Hippocampal formation (tissue), 2 donors: ENCODE results near the gene ARPIN.
"Not testable (repeated sequence)": the region's sequence is repeated elsewhere in the genome, so short reads cannot be mapped to it uniquely, and the experiment has no call there.

Experiments used
- DNase-seq, 2 donors: peaks; one replicate each; lab custom pipeline; 2025; lab: John Stamatoyannopoulos, UW

Gene ARPIN

DNA sequence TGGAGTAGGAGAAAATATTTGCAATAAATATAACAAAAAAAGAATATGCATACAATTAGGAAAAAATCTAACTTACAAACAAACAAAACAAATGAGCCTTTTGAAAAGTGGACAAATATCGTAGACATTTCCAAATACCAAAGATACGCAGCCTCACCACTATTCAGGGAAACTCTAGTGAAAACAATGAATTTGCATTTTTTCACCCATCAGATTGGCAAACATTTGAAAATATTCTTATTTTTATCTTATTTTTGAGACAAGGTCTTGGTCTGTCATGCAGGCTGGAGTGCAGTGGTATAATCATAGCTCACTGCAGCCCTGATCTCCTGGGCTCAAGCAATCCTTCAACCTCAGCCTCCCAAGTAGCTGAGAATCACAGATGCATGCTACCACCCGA lies 34.4 kb downstream of the ARPIN start:
- DNase-seq = no peak

DNA sequence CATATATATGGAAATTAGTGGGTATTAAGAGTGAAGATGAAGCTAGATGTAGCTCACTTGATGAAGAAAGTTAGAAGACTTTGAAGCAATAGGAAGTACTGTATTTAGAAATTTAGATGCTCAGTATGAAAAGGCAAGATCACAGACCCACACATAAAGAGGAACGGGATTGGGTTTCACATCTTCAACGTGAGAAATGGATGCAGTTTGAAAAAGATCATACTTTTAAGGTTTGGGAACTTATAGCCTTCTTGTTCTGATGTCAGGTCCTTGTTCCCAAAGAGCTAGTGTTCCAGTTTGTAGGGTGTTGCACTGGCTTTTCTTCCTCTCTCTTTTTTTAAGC lies 35.7 kb downstream of the ARPIN start:
- DNase-seq = no peak

DNA sequence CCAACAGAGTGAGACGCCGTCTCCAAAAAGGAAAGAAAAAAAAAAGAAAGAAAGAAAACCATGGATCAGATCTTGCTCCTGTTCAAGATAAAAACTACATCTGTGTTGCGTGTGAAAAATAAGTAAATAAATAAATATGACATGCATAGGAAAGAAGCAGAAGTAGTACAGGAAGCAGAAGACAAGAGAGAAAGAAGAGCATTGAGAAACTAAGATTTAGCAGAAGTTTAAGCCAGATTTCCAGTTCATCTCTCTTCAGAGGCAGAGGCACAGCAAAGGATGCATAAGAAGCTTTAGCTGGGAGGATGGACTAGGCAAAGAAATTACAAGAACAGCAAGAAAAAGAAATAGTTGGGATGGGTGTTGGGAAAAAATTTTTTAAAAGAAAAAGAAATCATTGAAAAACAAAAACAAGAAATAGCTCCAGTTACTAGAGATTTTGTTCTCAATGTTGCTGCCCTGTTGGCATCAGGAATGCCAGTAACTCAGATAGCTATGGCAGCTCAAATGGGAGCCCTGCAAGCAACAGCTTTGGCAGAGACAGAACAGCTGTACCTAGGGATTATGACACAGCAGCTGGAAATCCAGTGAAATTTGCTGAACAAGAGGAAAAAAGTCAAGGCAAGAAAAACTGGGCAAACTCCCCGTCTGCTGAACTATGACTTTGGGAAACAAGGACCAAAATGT lies 36.2 kb downstream of the ARPIN start:
- DNase-seq = no peak

DNA sequence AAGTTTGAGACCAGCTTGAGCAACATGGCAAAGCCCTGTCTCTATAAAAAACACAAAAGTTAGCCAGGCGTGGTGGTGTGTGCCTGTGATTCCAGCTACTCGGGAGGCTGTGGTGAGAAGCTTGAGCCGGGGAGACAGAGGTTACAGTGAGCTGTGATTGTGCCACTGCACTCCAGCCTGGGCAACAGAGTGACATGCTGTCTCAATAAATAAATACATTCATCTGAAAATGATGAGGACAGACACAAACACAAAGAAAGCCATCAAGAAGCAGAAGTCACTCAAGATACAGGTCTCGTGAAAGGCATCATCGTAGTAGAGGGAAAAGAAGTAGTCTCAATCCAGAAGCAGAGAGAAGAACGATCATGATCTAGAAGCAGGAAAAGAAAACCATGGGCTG lies 37.0 kb downstream of the ARPIN start:
- no peak for DNase-seq

DNA sequence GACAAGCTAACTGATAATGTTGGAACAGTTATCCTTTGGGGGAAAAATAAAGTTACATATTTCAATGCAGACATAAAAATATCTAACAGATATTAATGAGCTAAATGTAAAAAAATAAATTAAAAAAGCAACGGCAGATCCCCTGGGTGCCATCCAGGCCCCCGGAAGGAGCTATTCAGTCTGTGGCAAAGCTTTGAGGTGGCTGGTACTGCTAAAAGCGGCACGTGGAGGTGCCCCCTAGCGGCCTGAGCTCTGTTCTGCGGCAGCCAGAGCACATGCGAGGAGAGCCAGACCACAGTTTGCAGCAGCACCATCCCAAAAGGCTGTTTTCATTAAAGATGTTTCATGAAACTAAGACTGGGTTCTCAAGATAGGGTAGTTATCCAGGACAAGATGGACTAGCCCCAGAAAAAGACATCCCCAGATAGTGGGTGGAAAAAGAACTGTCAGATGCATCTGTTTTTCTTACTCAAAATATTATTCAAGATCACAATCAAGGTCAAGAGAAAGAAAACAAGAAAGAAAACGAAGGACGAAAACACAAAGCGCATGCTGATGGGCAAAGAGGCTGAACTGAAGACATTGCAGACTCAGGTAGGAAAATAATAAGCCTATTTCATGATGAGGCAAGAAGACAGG lies 37.7 kb downstream of the ARPIN start:
- peak; percentile 55 to 56 for DNase-seq

DNA sequence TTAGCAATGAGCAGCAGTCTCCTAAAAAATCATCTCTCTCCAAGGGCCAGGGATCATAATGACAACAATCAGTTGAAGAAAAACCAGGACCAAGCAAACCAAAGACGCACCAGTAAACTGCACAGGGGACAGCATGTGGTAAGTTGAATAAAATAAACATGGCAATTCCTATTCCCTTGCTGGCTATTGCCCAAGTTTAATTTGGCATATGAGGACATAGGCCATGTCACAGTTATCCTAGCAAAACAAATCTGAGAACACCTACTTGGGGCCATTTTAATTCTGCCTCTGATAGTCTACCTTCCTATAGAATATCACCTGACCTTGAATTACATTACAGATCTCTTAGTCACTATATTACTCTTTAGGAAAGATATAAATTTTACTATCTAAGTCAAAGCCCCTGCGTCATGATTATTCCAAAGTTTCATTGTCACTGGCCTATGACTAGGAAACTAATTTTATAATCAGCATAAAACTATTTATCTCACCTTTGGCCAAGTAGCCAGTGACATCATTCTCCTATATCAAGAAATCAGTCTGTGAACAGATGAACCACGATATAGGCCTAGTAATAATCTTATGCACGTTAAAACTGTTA lies 42.0 kb downstream of the ARPIN start:
- DNase-seq = no peak

DNA sequence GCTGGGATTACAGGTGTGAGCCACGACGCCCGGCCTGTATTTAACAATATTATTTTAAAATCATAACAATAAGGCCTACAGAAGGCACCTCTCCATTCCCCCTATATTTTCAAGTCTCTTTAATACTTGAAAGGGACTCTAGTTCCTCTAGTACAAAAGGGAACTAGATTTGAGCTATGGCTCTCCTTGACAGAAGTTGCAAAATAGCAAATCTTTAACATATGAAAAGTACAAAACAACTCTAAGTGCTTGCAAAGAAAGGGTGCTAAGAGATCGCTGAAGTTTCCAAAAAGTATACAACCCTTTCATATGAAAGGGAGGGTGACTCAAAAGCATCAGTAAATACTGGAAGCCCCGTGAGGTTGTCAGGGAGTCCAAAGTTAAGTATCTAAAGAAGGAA lies 42.7 kb downstream of the ARPIN start:
- DNase-seq = no peak

DNA sequence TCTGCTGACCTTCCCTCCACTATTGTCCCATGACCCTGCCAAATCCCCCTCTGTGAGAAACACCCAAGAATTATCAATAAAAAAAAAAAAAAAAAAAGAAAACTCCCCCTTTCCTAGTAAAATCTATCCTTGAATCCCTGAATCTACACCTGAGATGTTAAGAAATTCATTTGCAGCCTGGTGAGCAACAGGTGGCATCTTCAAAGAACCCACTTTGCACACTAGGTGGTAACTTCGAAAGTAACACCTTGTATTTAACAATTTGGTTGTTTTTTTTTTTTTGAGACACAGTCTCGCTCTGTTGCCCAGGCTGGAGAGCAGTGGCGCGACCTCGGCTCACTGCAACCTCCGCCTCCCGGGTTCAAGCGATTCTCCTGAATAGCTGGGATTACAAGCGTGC lies 43.3 kb downstream of the ARPIN start:
- DNase-seq = not testable (repeated sequence)

DNA sequence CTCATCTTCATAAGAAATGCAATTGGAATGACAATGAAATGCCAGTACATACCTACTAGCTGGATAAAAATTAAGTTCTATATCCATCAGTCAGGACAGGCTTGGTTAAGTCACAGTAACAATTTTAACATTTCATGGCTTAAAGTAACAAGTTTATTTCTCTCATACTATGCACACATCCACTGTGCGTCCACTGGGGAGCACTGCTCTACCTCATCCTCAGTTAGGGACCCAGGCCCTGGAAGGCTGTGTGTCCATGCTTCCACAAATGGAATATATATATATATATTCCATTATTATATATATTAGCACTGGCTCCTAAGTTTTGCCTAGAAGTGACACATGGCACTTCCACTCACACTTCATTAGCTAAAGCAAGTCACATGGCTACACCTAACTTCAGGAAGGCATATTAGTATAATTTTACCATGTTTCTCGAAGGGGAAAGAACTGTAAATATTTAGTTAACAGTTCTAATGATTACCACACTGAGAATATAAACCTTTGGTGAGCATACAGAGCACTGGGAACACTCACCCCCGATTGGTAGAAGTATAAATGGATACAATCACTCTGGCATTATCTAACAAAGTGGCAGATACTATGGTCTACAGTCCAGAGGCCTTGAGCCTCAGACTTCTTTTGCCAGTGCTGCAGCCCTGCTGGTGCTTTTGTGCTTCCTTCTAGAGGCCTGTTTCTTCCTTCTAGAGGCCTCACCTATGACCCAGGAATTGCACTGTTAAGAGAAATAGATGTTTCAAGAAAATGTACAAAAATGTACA lies 47.6 kb downstream of the ARPIN start:
- DNase-seq = no peak

DNA sequence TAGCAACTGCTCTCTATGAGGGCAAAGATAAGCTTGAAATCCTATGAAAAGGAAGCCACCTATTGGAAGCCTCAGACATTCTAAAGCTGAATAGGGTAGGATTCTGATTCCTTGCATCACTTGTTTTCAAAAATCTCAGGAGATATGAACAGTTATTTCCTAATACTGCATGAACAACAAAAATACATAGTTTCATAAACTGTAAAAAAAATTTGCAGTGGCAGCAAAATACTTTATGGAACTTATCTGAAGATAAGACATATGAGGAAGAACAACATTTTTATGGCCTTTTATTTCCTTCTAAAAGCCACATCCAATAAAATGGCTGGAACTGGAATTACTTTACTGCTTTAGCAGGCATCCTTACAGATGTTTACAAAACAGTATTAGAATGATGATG lies 48.8 kb downstream of the ARPIN start:
- no peak for DNase-seq

DNA sequence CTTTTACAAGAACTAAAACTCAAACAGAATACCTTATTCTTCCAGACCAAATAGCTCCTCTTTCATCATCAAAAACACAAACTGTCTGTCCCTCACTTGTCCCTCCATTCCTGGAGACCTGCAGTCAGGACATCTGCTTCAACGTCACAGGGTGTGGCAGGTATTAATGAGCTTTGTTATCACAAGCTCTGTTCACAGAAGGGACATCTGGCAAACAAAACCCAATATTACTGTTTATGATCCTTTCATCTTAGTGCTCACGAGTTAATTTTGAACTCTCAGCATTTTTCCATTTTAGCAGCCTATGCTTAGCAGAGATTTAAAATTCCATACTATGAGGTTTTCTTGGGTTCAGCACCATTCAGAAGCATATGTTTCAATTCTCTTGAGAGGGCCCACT lies 51.9 kb downstream of the ARPIN start:
- no peak for DNase-seq

DNA sequence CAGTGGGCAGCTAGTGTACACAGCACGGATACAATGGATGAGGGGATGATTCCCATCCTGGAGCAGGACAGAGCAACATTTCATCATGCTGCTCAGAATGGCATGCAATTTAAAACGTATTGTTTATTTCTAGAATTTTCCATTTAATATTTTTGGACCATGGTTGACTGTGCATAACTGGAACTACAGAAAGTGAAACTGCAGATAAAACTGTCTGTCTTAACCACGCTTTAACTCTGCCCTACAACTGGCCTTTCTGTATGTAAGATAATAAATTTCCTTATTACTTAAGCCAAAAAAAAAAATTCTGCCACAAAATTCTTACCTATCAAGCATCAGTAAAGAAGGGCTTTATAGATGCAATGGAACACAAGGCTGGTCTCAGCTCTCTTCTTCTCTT lies 52.3 kb downstream of the ARPIN start:
- DNase-seq = no peak

DNA sequence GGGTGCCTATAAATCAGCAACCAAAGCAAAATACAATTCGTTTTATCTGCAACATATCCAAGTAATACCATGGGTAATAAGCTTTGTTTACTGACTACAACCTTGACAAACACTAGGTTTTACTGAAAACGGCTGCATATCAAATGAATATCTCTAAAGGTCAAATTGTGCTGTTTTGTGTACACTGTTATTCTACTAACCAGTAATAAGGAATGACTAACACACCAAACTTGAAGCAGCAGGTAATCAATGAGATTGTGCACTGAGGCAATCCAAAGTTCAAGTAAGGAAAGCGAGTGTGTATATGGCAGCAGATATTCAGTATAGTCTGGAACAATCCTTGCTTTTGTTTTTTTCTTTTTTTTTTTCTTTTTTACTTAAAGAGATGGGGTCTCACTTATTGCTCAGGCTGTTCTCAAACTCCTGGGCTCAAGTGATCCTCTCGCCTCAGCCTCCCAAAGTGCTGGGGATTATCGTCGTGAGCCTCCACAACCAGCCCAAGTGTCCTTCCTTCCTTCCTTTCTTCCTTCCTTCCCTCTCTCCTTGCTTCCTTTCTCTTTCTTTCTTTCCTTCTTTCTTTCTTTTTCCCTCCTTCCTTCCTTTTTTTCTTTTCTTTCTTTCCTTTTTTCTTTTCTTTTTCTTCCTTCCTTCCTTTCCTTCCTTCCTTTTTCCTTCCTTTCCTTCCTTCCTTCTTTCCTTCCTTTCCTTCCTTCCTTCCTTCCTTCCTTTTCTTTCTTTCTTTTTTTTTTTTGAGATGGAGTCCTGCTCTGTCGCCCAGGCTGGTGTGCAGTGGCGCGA lies 53.9 kb downstream of the ARPIN start:
- no peak for DNase-seq

DNA sequence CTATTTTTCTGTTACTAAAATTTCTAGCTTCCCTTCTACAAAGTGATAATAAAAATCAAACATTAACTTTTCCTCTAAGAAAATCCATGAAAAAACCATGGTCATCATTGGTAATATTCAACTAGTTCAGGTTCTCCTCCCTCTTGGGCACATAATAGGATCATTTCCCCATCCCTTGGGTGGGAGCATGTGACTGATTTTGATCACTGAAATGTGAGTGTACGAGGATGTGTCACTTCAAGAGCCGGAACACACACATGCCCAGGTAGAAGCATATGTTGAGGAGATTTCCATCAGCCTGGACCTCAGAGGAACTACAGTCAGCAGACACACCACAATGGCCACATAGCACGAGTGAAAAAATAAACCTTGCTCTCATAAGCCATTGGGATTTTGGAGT lies 55.1 kb downstream of the ARPIN start:
- no peak for DNase-seq

DNA sequence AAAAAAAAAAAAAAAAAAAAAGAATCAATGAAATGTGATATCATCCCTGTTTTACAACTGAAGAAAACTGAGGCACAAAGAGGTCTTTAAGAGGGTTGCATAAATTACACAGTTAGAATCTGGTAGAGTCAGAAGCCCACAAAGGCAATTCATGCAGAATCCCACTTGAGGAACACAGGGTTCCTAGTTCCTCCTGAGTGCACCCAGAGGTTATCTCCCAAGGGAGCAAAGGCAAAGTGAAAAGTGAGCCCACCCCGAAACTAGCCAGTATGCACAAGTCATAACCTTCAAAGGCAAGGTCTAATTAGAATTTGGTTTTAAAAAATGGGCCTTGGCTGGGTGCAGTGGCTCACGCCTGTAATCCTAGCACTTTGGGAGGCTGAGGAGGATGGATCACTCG lies 56.8 kb downstream of the ARPIN start:
- DNase-seq = no peak

DNA sequence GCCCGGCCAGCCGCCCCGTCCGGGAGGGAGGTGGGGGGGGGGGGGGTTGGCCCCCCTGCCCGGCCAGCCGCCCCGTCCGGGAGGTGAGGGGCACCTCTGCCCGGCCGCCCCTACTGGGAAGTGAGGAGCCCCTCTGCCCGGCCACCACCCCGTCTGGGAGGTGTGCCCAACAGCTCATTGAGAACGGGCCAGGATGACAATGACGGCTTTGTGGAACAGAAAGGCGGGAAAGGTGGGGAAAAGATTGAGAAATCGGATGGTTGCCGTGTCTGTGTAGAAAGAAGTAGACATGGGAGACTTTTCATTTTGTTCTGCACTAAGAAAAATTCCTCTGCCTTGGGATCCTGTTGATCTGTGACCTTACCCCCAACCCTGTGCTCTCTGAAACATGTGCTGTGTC lies 57.9 kb downstream of the ARPIN start:
- DNase-seq = not testable (repeated sequence)

DNA sequence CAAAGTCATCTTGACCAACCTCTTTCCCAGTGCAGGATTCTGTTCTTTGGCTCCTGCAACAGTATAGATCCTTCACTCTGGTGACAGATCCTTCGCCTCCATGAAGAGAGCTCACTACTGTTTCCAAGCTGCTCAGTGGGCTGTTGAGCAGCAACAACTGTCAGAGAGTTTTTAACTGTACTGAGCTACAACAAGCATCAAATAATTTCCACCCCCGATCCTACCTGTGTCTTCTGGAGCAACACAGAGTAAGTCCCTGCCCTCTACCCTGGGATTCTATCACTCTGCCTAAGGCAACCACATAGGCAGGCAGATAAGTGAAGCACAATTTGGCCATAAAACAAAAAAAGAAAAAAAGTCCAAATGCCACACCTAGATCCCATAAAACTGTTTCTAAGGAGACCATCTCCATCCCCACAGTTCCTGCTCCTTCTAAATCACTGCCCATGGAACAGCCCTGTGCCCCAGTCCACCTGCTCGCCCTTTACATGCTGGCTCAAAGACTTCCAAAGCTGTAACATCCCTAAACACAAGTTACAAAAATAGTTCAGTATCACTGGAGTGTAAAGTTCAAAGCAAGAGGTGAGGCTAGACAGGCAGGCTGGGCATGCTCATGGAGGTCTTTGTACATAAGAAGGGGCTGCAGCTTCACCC lies 60.3 kb downstream of the ARPIN start:
- no peak for DNase-seq

DNA sequence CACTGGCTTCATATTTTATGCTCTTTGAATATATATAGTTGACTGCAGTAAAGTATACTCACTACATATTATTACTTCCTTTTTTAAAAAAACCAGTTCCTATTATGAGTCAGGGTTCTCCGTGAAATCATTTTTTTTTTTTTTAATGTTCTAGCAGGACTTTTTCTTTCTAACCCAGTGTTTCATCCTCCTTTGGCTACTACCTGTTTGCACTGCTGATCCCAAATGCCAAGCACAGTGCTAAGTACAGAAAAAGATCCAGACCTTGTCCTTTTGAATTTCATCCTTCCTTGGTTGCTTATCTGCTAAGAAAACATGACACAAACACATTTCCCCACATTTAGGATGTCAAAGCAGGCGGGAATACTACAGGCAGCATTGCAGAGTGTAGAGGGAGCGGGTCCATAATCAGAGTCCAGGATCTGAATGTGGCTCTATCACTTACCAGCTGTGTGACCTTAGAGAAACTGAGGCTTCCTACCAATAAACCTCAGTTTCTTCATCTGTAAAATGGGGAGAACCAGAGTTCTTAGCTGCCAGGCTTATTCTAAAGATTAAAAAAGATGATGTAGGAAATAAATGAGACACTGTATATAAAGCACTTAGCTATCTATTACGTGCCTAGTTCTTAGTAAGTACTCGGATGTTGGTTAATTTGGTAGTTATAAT lies 60.9 kb downstream of the ARPIN start:
- DNase-seq = no peak

DNA sequence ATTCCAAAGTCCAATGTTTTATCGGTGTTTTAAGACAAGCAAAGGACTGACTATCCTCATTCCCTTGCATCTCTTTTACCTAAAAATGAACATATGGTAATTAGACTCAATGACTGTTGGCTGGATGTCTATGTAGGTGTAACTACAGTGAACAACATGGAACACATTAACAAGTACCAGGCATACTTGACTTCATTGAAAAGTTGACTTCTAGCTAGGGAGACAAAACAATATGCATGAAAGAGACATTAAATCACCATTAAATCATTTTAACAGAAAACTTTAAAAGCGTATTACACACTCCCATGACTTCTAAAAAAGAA lies 63.8 kb downstream of the ARPIN start:
- no peak for DNase-seq

DNA sequence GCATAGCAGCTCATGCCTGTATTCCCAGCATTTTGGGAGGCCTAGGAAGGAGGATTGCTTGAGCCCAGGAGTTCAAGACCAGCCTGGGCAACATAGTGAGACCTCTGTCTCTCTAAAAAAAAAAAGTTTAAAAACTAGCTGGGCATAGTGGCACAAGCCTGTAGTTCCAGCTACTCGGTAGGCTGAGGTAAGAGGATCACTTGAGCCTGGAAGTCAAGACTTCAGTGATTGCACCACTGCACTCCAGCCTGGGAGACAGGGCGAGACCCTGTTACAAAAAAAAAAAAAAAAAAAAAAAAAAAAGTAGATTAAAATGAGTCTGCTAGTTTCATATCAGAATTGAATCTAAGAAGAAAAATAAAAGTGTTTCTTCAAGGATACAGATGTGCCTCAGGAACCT lies 65.7 kb downstream of the ARPIN start:
- no peak for DNase-seq

DNA sequence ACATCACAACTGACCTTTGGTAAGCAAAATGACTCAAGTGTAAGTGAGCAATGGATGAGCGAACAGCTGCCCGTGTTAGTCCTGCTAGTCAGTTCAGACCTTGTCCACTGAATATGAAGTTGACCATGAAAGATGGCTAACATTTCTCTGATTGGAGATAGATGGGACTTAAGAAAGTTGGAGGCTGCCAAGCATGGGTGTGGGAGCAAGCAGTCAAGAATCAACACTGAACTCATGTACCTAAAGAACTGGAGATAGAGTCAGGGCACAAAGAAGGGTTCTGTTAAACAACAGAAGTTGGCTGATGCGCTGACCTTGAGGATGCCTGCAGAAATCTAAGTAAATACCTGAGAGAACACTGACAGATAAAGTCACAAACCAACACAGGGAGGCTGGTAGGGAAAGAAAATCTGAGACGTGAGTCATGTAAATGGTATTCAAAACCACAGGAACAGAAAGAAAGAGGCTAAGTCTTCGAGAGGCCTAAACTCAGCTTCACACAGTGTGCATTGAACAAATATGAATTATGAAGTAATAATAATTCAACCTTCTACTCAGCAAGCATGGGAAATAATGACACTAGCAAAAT lies 67.4 kb downstream of the ARPIN start:
- DNase-seq = no peak
